GM21515 (cell line): Measurements from ENCODE around the gene TES.

Source experiments
- ATAC-seq: cut with Tn5 transposase; IDR thresholded peaks from one replicate; pipeline ENCODE4 v1.9.1; 2021; ENCODE audit not compliant: unreplicated experiment

Gene TES

GRCh38 chr7:116219288-116219687, 8.9 kb downstream of the TES start:
- ATAC-seq: no peak

- no peak for ATAC-seq
These were observed 9.5 kb downstream of the TES start for GRCh38 chr7:116219834-116220233.

DNA sequence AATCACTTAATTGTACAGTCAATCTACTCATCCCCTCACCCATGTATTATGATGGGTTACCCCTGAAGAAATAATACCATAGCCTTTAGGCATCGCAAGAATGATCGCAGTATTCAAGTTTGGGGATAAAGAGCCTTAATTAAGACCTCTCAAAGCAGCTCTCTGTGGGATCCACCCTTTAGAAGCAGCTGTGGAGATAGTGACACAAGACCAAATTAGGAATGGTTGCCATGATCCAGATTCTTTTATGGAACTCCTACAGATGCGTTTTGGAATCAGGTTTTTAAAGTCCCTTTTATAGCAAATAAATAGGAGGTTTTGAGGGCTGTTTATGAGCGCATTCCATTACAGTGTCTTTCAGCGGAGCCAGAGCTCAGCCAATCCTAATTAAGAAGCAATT, 12.2 kb downstream of the TES start:
- no peak for ATAC-seq

GRCh38 chr7:116223588-116223987, 13.2 kb downstream of the TES start:
- no peak for ATAC-seq

GRCh38 chr7:116224492-116225098, 14.3 kb downstream of the TES start:
- peak; percentile 53 for ATAC-seq

DNA sequence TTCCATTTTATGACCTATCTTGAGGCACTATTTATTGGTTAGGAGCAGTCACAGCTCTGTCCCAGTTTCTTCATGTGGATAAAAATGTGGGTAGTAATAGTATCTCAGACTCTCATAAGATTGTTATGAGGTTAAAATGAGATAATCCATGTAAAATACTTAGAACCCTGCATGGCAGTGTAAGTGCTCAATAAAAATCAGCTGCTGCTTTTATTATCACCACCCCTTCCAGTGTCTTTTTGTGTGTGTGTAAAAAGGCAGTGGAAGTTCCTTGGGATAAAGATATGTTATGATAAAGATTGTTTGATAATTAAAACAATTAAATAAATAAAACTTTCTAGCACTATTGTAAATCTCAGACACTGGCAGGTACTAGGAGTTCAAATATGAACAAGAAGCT, 15.5 kb downstream of the TES start:
- ATAC-seq: no peak

DNA sequence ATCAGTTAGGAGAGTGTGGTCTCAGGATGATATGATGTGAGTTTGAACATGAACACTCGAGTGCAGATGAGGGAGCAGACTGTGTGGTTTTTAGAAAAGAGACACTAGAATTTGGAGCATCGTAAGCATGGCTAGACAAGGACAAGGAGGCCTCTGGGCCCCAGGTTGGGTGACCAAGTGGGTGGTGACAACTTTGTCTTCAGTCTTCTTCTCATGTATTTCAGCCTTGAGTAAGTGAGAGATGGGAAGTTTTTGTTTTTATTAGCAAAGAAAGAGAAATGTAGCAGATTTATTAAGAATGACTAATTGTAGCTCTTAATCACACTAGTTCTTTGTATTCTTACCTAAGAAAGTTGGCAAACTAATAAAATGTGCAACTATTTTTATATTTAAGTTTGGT, 16.3 kb downstream of the TES start:
- ATAC-seq: no peak

DNA sequence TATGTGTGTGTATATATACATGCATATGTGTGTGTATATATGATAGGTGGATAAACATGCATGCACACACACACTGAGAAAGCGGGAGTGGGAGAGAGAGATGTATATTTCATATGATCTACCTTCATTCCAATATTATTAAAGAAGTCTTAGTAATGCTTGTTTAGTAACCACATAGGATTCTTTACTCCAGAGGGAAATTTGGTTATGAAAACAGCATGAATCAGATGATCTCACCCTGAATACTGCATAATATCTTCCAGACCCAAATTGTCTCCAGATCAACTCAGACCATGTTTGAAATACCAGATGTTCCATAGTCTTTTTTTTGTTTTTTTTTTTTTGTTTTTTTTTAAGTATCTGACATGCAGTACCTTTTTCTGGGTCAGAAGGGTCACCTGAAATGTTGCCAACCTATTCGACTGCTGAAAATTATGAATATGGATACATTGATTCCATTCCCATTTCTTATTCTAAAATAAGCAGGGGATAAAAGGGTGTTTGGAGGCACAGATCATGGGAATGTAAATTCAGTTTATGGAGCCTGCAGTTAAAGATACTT, 17.4 kb downstream of the TES start:
- ATAC-seq: no peak

- no peak for ATAC-seq
These were observed 17.9 kb downstream of the TES start for GRCh38 chr7:116228241-116228640.

- ATAC-seq: peak; percentile 55
These were observed 19.0 kb downstream of the TES start for GRCh38 chr7:116229366-116229765.

GRCh38 chr7:116230191-116231005, 20.1 kb downstream of the TES start:
- no peak for ATAC-seq

DNA sequence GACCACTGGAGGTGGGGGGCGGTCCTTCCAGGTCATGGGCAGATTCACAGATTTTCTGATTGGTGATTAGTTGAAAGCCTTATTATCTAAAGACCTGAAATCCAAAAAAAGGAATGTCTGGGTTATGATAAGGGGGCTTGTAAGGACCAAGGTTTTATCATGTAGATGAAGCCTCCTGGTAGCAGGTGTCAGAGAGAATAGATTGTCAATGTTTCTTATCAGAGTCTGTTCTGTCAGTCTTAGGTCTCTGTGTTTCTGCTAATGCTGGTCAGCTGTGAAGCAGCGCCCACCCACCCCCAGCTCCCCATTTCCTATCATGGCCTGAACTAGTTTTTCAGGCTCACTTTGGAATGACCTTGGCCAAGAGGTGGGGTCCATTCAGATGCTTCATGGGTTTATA, 21.2 kb downstream of the TES start:
- no peak for ATAC-seq

GRCh38 chr7:116231949-116232348, 21.6 kb downstream of the TES start:
- ATAC-seq: no peak

DNA sequence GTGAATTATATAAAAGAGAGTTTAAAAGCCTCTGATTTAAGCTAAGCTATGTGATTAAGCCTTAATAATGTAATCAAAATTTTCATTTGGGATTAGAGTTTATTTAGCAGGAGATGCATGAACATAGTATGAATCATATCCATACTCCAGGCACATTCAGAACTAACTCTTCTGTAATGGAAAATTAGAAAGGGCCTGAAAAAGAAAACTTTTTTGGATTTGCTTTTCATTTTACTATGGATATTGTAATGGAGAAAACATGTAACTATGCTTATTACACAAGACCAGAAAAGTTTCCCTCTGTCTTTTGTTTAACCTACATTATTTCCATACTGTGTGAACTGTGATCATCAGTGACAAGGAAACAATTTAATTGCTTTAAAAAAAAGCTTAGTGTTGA, 22.0 kb downstream of the TES start:
- no peak for ATAC-seq

DNA sequence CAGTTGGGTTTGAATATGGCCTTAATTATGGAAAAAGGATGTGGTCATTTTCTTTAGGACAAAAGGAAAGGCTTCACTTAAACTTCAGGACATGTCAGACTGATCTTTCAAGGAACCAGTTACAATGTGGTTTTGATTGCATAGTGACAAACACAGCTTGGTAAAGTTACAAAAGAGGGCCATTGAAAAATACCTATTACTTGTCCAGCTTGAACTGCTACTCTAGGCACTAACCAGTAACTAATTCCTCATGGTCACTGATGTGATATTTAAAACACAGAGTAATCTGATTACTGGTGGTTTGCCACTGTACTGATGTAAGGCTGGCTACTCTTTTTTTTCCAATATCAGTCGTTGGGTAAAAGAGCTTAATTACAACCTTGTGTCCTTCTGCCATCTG, 22.6 kb downstream of the TES start:
- no peak for ATAC-seq

DNA sequence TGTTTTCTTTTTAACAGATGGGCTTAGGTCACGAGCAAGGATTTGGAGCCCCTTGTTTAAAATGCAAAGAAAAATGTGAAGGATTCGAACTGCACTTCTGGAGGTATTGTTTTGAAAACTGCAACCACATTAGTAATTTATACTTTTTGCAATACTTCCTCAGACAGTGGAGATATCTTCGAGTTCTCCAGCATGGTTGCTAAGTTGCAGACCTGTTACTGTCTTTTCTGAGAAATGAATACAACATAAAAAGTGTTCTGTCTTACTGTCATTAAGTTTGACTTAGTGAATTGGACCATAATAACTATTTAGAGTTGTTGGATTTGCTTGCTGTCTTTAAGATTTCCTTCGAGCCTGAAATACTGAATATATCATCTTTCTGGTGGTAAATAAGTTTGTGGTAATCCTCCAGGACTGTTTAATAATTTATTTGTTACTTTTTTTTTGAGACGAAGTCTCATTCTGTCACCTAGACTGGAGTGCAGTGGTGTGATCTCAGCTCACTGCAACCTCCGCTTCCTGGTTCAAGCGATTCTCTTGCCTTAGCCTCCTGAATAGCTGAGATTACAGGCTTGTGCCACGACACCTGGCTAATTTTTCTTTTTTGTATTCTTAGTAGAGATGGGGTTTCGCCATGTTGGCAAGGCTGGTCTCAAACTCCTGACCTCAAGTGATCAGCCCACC, 24.3 kb downstream of the TES start:
- ATAC-seq: no peak

DNA sequence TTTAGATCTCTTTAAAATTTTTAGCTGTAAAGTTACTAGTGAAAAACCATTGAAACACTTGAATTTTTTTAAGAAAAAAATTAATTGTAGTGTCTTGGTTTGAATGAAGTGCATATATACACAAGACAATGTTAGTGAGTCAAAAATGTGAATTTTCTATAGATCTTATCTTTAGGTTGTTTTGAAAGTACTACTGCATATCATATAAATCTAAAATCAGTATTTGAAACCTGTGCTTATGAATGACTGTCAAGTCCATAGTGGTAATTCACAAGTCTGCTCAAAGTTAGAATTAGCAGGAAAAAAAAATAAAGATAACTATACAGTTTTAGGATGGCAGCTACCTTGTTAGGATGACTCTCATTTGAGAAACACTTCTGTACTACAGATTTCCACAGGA, 25.0 kb downstream of the TES start:
- no peak for ATAC-seq

GRCh38 chr7:116236020-116236630, 25.8 kb downstream of the TES start:
- ATAC-seq: peak; percentile 69

- no peak for ATAC-seq
These were observed 28.7 kb downstream of the TES start for GRCh38 chr7:116239020-116239419.

GRCh38 chr7:116239434-116239833, 29.1 kb downstream of the TES start:
- no peak for ATAC-seq

GRCh38 chr7:116240024-116240668, 29.8 kb downstream of the TES start:
- no peak for ATAC-seq
